ENCODE data around the gene INSL3.
"Not testable (repeated sequence)": the region's sequence is repeated elsewhere in the genome, so short reads cannot be mapped to it uniquely, and the experiment has no call there.

Gene INSL3

DNA sequence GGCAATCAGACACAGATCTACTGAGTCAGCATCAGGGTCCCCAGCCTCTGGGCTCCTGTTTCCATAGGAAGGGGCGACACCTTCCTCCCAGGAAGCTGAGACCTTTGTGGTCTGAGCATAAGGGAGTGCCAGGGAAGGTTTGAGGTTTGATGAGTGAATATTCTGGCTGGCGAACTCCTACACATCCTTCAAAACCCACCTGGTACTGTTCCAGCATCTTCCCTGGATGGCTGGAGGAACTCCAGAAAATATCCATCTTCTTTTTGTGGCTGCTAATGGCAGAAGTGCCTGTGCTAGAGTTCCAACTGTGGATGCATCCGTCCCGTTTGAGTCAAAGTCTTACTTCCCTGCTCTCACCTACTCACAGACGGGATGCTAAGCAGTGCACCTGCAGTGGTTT, 9.2 kb downstream of the INSL3 start:
- no peak for DNase-seq (ENCODE audit: low read depth)

DNA sequence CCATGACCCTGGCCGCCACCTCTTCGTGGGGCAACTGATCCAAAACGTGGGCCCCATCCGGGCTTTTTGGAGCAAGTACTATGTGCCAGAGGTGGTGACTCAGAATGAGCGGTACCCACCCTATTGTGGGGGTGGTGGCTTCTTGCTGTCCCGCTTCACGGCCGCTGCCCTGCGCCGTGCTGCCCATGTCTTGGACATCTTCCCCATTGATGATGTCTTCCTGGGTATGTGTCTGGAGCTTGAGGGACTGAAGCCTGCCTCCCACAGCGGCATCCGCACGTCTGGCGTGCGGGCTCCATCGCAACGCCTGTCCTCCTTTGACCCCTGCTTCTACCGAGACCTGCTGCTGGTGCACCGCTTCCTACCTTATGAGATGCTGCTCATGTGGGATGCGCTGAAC, 9.6 kb downstream of the INSL3 start:
- DNase-seq (ENCODE audit: low read depth) = no peak

DNA sequence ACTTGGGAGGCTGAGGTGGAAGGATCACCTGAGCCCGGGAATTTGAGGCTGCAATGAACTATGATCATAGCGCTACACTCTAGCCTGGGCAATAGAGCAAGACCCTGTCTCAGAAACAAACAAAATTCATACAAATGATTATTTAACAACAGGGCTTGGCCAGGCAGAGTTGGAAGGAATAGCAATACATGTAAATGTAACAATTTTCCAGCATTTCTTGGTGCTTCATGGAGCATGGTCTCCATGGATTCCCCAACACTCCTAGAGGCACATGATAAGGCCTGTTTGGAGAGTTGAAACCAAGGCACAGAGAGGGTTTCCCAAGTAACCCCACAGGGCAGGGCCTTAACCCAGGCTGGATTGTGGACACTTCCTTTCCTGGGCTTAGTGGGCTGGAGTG, 10.2 kb downstream of the INSL3 start:
- DNase-seq (ENCODE audit: low read depth) = no peak

- no peak for DNase-seq (ENCODE audit: low read depth)
Measured at GRCh38 chr19:17807731-17808316, 13.5 kb downstream of the INSL3 start.

DNA sequence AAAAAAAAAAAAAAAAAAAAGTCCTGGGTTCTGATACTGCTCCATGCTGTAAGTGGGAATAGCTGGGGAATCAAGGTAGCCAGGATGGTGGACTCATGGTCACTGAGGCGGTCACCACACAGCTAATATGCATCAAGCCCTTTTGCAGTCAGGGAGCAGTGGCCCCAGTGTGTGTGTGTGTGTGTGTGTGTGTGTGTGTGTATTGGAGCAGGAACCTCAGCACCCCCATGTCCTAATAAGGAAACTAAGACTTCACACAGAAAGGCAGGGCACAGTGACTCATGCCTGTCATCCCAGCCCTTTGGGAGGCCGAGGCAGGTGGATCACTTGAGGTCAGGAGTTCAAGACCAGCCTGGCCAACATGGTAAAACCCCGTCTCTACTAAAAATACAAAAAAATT, 14.4 kb downstream of the INSL3 start:
- no peak for DNase-seq (ENCODE audit: low read depth)

DNA sequence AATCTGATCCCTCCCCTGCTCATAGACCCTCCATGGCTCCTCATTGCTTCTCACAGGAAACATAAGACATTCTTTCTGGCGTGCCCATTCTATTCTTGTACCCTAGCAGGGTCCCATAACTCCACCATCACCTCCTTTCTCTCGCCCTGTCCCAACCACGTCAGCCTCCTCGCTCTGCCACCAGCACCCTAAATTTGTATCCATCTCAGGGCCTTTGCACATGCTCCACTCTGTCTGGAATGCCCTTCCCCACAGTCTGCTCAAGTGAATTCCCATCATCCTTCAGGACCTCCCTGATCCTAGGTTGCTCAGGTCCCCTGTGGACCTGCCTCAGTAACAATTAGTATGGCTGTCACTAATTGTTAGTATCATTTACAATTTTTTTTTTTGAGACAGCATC, 15.9 kb downstream of the INSL3 start:
- no peak for DNase-seq (ENCODE audit: low read depth)

DNA sequence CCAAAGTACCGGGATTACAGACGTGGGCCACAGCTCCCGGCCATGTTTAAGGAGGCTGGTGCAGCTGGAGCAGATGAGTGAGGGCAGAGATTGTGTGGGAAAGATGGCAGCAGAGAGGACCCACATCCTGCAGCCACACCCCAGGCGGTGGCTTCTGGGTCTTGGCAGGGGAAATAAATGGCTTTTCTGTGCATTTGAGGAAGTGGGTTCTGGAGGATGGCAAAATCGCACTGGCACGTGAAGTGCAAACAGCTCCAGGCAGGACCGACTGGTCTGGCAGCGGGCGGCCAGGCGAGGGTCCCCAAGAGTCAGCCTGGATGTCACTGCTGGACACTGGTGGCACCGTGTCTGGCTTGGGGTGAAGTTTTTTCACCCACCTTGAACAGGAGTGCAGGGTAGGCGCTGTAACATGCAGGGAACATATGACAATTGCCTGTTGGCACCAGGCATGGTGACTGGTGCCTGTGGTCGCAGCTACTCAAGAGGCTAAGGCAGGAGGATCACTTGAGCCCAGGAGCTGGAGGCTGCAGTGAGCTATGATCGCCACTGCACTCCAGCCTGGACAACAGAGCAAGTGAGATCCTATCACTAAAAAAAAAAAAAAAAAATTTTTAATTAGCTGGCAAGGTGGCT, 17.9 kb downstream of the INSL3 start:
- no peak for DNase-seq (ENCODE audit: low read depth)

GRCh38 chr19:17802137-17802858, 19.0 kb downstream of the INSL3 start:
- DNase-seq (ENCODE audit: low read depth) = no peak

- DNase-seq (ENCODE audit: low read depth) = not testable (repeated sequence)
Measured at GRCh38 chr19:17798599-17798998, 22.7 kb downstream of the INSL3 start.

GRCh38 chr19:17797424-17798201, 23.7 kb downstream of the INSL3 start:
- DNase-seq (ENCODE audit: low read depth) = peak; percentile 44

- no peak for DNase-seq (ENCODE audit: low read depth)
Measured at GRCh38 chr19:17796838-17797423, 24.4 kb downstream of the INSL3 start.

DNA sequence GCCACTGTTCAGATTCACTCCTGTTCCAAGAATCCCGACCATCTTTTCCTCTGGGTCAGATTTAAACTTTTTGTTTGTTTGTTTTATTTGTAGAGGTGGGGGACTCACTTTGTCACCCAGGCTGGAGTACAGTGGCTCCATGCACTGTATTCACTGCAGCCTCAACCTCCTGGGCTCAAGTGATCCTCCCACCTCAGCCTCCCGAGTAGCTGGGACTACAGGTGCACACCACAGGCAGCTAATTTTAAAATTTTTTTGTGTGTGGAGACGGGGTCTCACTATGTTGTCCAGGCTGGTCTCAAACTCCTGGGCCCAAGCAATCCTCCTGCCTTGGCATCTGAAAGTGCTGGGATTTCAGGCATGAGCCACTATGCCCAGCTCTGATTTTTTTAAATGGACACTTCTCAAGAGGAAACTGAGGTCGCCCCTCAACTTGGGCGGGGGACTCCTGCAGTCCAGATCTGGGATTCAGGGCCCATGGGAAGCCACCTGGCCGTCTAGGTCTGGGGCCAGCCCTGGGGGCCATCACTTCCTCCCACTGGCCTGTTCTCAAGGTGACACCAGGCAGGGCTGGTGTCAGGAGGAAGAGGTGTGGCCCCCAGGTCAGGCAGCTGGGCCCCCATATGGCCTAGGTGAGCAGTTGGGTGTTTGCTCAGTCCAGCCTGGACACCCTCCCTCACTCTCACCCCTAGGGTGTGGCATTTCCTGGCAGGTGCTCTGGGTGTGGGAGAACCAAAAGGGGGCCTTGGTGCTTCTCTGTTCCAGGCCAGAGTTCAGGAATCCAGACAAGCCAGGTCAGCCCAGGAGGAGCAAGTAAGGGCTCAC, 25.1 kb downstream of the INSL3 start:
- no peak for DNase-seq (ENCODE audit: low read depth)

GRCh38 chr19:17795495-17795856, 25.8 kb downstream of the INSL3 start:
- DNase-seq (ENCODE audit: low read depth) = no peak

DNA sequence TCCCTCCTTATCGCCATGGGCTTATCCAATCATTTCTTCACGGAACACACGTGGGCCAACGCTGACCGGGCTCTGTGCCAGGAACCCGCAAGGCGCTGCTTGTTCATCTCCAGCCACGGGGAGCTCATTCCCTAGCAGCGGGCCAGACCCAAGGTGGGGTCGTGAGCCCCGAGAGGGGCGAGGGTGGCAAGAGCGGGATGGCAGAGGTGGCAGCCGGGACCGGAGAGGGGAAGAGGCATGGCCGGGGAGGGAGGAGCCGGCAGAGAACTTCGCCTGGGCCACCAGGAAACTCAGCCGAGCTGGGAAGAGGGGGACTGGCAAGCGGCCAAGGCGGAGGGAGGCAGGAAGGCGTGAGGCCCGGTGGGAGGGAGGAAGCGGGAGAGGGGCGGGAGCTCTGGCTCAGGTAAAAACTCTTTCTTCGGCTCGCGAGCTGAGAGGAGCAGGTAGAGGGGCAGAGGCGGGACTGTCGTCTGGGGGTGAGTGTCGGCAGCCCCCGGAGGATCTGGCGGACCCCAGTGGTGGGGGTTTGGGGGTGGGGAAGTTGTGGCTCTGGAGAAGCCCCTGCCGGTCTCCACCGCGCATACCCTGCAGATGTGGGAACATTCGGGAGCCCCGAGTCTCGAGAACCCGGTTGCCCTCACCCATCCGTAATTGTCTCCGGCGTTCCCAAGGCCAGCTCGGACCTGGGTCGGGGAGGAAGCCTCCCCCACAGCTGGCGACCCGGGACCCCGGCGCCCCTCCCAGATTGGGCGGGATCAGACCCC, 26.4 kb downstream of the INSL3 start, which contains the start of gene B3GNT3:
TSS of gene B3GNT3 (plus strand) at position 408 of the 764 bp plus-strand sequence. CDS start 12,670 bp downstream, outside the sequence.
- no peak for DNase-seq (ENCODE audit: low read depth)

DNA sequence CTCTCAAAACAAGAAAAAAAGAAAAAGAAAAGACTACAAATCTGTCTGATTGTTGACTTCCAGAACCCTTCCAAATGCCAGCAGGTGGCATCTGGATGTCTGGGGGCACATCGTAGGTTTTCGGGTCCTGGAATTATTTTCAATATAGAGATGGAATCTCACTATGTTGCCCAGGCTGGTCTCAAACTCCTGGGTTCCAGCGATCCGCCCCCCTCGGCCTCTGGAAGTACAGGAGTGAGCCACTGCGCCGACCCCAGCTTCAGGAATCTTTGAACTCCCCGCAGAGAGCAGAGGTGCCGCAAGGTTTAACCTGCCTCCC, 26.9 kb downstream of the INSL3 start:
- DNase-seq (ENCODE audit: low read depth) = no peak

- no peak for DNase-seq (ENCODE audit: low read depth)
Measured at GRCh38 chr19:17790059-17790780, 31.1 kb downstream of the INSL3 start.

- no peak for DNase-seq (ENCODE audit: low read depth)
Measured at GRCh38 chr19:17788632-17789031, 32.7 kb downstream of the INSL3 start.

GRCh38 chr19:17787274-17787913, 33.9 kb downstream of the INSL3 start:
- no peak for DNase-seq (ENCODE audit: low read depth)

GRCh38 chr19:17784201-17785008, 36.9 kb downstream of the INSL3 start:
- DNase-seq (ENCODE audit: low read depth) = peak; percentile 48
